SU-DHL-6 (cell line): ENCODE results near the gene RPS6KA5.
"Not testable (repeated sequence)": the region's sequence is repeated elsewhere in the genome, so short reads cannot be mapped to it uniquely, and the experiment has no call there.

Source experiments
- EZH2phosphoT487 ChIP-seq: fragments of 200-600 bp; sonication (generic), shearing (Covaris generic); conservative IDR thresholded peaks from 2 replicates; pipeline ENCODE4 v1.6.1; 2018; ENCODE audit warnings: mild to moderate bottlenecking, antibody characterized with exemption, low read length, moderate library complexity, mixed read lengths
- TF ChIP-seq, protein P1 (sequence below): fragments of 200-600 bp; sonication (generic); IDR thresholded peaks from one replicate; pipeline ENCODE4 v1.5.1; 2017; ENCODE audit warnings: antibody characterized with exemption, mild to moderate bottlenecking, low read length, moderate library complexity; ENCODE audit not compliant: insufficient read depth, poor library complexity, severe bottlenecking

- TF ChIP-seq, protein P1, sequence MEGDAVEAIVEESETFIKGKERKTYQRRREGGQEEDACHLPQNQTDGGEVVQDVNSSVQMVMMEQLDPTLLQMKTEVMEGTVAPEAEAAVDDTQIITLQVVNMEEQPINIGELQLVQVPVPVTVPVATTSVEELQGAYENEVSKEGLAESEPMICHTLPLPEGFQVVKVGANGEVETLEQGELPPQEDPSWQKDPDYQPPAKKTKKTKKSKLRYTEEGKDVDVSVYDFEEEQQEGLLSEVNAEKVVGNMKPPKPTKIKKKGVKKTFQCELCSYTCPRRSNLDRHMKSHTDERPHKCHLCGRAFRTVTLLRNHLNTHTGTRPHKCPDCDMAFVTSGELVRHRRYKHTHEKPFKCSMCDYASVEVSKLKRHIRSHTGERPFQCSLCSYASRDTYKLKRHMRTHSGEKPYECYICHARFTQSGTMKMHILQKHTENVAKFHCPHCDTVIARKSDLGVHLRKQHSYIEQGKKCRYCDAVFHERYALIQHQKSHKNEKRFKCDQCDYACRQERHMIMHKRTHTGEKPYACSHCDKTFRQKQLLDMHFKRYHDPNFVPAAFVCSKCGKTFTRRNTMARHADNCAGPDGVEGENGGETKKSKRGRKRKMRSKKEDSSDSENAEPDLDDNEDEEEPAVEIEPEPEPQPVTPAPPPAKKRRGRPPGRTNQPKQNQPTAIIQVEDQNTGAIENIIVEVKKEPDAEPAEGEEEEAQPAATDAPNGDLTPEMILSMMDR: not testable (repeated sequence)
- not testable (repeated sequence) for TF ChIP-seq EZH2phosphoT487
Observed at GRCh38 chr14:91087470-91087869, 27.0 kb upstream of the RPS6KA5 start.
